ENCODE data around the gene CCRL2. TPM values are rescaled to one million over a fixed set of nuclear protein-coding genes. Genes with fewer than 3 reads are reported as not detected.

CCRL2 gene
- total RNA-seq, 1 experiment from 2014 or later: not detected

GRCh38 chr3:46361408-46362283 lies 45.4 kb upstream of the CCRL2 start:
- H3K56ac ChIP-seq (ENCODE audit: insufficient read length, low read depth, low read length): no peak overlapping the region
- H4K91ac ChIP-seq (ENCODE audit: insufficient read length, low read depth, low read length): no peak overlapping the region
- no peak overlapping the region for H2BK5ac ChIP-seq (ENCODE audit: insufficient read length, low read length)
- no peaks in the 10 kb centered on the region; the same call in 1 of the 2 replicates for H3K4me1 ChIP-seq (ENCODE audit: insufficient read depth, low read length)
- no peak overlapping the region for H4K8ac ChIP-seq (replicated peaks; ENCODE audit: insufficient read length, low read depth, low read length)
- WGBS (ENCODE audit: extremely low coverage, insufficient read length, low lambda C conversion rate): no CpG with 5 or more reads among the region's 8 CpGs
- no peak overlapping the region for H4K5ac ChIP-seq (ENCODE audit: insufficient read length, low read depth, low read length)
- H3K9ac ChIP-seq (ENCODE audit: extremely low read depth, insufficient read length, low read length): no peak overlapping the region
- no peak for TF ChIP-seq CTCF (conservative IDR thresholded peaks at IDR 0.05)
- no peak overlapping the region for H3K4me2 ChIP-seq (ENCODE audit: insufficient read depth, insufficient read length, low read length)
- no peaks in the 10 kb centered on the region for H3K79me1 ChIP-seq (ENCODE audit: insufficient read depth, low read depth, low read length, poor library complexity, severe bottlenecking)
- no peaks in the 10 kb centered on the region for H3K4me1 Mint-ChIP-seq
- H3K18ac ChIP-seq (ENCODE audit: insufficient read length, low read depth, low read length): no peak overlapping the region
- no peak overlapping the region for H3K27ac Mint-ChIP-seq
- no peaks in the 10 kb centered on the region for H4K20me1 ChIP-seq (ENCODE audit: control insufficient read depth, insufficient read depth, insufficient read length)
- H3K27ac ChIP-seq (ENCODE audit: insufficient read length, low read depth, low read length): no peak overlapping the region
- no peak overlapping the region for H3K23ac ChIP-seq (ENCODE audit: insufficient read length, low read depth, low read length)
- no peak overlapping the region for H2BK15ac ChIP-seq (ENCODE audit: low read depth, low read length)
- no peak overlapping the region for H3K4ac ChIP-seq (ENCODE audit: low read depth, low read length)
- H3T11ph ChIP-seq (ENCODE audit: low read length): no peak overlapping the region
- no peak overlapping the region for H2AFZ ChIP-seq (ENCODE audit: low read length)
- no peak overlapping the region for H2BK120ac ChIP-seq (ENCODE audit: low read depth, low read length, poor library complexity, severe bottlenecking)
- no peak overlapping the region for H3K4me3 Mint-ChIP-seq
- H3K27me3 Mint-ChIP-seq (ENCODE audit: low read depth): peaks cover 14% of the 10 kb centered on the region
- H2BK12ac ChIP-seq (ENCODE audit: insufficient read length, low read depth, low read length): no peak overlapping the region
- no peaks in the 10 kb centered on the region for H3K23me2 ChIP-seq (ENCODE audit: insufficient read length, low read depth, low read length, poor library complexity, severe bottlenecking)
- no peak overlapping the region for H2BK20ac ChIP-seq (ENCODE audit: low read depth, low read length, poor library complexity, severe bottlenecking)
- no peaks in the 10 kb centered on the region for H3K27me3 ChIP-seq (ENCODE audit: insufficient read depth, low read length)
- H3K79me2 ChIP-seq (ENCODE audit: insufficient read depth, low read length): no peaks in the 10 kb centered on the region
- H3K14ac ChIP-seq (ENCODE audit: insufficient read depth, low read length): no peak overlapping the region
- no peaks in the 10 kb centered on the region for H3K36me3 Mint-ChIP-seq (ENCODE audit: insufficient read depth in 1 of 3, low read depth in 3 of 3)
- H3K9me3 ChIP-seq (ENCODE audit: control insufficient read depth, low read depth, low read length): no peaks in the 10 kb centered on the region
- H2AK5ac ChIP-seq (ENCODE audit: insufficient read length, low read length): no peak overlapping the region
- H3K9me3 Mint-ChIP-seq: no peaks in the 10 kb centered on the region
- DNase-seq: no peak

Measured in H9 (cell line).